SU-DHL-6 (cell line): ENCODE results near the gene SMTN.

Experiments
- H2AFZ ChIP-seq: fragments of 200-600 bp; sonication (generic); 2 replicates; pipeline ENCODE4 v1.6.1; 2014; ENCODE audit warnings: low read depth, mild to moderate bottlenecking, moderate library complexity, mixed read lengths, antibody characterized with exemption, low read length; ENCODE audit not compliant: severe bottlenecking
- H3F3A ChIP-seq: fragments of 200-600 bp; shearing (Covaris generic); 2 replicates; pipeline ENCODE4 v1.6.0; 2016; ENCODE audit warnings: antibody characterized with exemption, mild to moderate bottlenecking; ENCODE audit not compliant: insufficient read depth
- H3K27ac ChIP-seq: fragments of 200-600 bp; sonication (generic); 2 replicates; pipeline ENCODE4 v1.5.1; 2016; ENCODE audit warnings: low read depth, mild to moderate bottlenecking, low read length, moderate library complexity, mixed read lengths
- H3K27me3 ChIP-seq: fragments of 200-600 bp; sonication (generic), shearing (Covaris generic); 2 replicates; pipeline ENCODE4 v1.6.0; 2014; ENCODE audit warnings: mild to moderate bottlenecking, low read length
- H3K36me3 ChIP-seq: fragments of 200-600 bp; sonication (generic); 2 replicates; pipeline ENCODE4 v1.6.1; 2014; ENCODE audit warnings: mild to moderate bottlenecking, low read length, mixed read lengths
- H3K4me2 ChIP-seq: fragments of 300-600, 200-600 bp; shearing (Covaris generic), sonication (generic); 2 replicates; pipeline ENCODE4 v1.6.0; 2014; ENCODE audit warnings: low read length, low read depth, mild to moderate bottlenecking; ENCODE audit not compliant: poor library complexity, severe bottlenecking
- H3K4me3 ChIP-seq: fragments of 200-600 bp; sonication (generic); 2 replicates; pipeline ENCODE4 v1.5.1; 2014; ENCODE audit warnings: antibody characterized with exemption, low read length, mild to moderate bottlenecking, mixed read lengths; ENCODE audit not compliant: insufficient read depth, poor library complexity, severe bottlenecking
- H3K79me2 ChIP-seq: fragments of 200-600 bp; sonication (generic); 2 replicates; pipeline ENCODE4 v1.6.1; 2014; ENCODE audit warnings: mild to moderate bottlenecking, low read length, moderate library complexity; ENCODE audit not compliant: insufficient read depth
- H3K9ac ChIP-seq: fragments of 200-600 bp; sonication (generic); 2 replicates; pipeline ENCODE4 v1.7.0; 2014; ENCODE audit warnings: mild to moderate bottlenecking, low read length
- H3K9me2 ChIP-seq: fragments of 200-600 bp; sonication (generic); replicated peaks from 2 replicates; pipeline ENCODE4 v1.6.1; 2014; ENCODE audit warnings: low read length; ENCODE audit not compliant: insufficient read depth
- H3K9me3 ChIP-seq: fragments of 200-600 bp; sonication (generic); 2 replicates; pipeline ENCODE4 v1.6.1; 2014; ENCODE audit warnings: low read length, mixed read lengths; ENCODE audit not compliant: insufficient read depth
- H4K20me1 ChIP-seq: fragments of 200-600 bp; sonication (generic); 2 replicates; pipeline ENCODE4 v1.6.1; 2014; ENCODE audit warnings: low read depth, mild to moderate bottlenecking, antibody characterized with exemption, low read length, moderate library complexity, mixed read lengths
- CTCF ChIP-seq: fragments of 200-600 bp; sonication (generic); IDR thresholded peaks from one replicate; pipeline ENCODE4 v1.5.1; 2017; ENCODE audit warnings: antibody characterized with exemption, mild to moderate bottlenecking, low read length, moderate library complexity; ENCODE audit not compliant: insufficient read depth, poor library complexity, severe bottlenecking
- EZH2phosphoT487 ChIP-seq: fragments of 200-600 bp; sonication (generic), shearing (Covaris generic); conservative IDR thresholded peaks from 2 replicates; pipeline ENCODE4 v1.6.1; 2018; ENCODE audit warnings: mild to moderate bottlenecking, antibody characterized with exemption, low read length, moderate library complexity, mixed read lengths

Gene SMTN

GRCh38 chr22:31148488-31148887 is 67.4 kb downstream of the SMTN start:
- Histone ChIP-seq H3K4me3 (no peak overlapping the region), H3F3A (no peaks in the 10 kb centered on the region), H3K79me2 (no peaks in the 10 kb centered on the region), H3K4me2 (no peak overlapping the region), H3K9me2 (no peaks in the 10 kb centered on the region), H4K20me1 (no peaks in the 10 kb centered on the region), H3K36me3 (no peaks in the 10 kb centered on the region), H3K9me3 (no peaks in the 10 kb centered on the region), H3K27ac (no peak overlapping the region), H3K9ac (no peak overlapping the region), H2AFZ (no peak overlapping the region), H3K27me3 (no peaks in the 10 kb centered on the region)
- no peak for TF ChIP-seq EZH2phosphoT487
- no peak for TF ChIP-seq CTCF

- Histone ChIP-seq H3K9me3 (no peaks in the 10 kb centered on the region), H2AFZ (no peak overlapping the region), H3K27me3 (no peaks in the 10 kb centered on the region), H3K4me3 (no peak overlapping the region), H3K36me3 (no peaks in the 10 kb centered on the region), H3F3A (no peaks in the 10 kb centered on the region), H3K79me2 (no peaks in the 10 kb centered on the region), H4K20me1 (no peaks in the 10 kb centered on the region), H3K4me2 (no peak overlapping the region), H3K27ac (no peak overlapping the region), H3K9ac (no peak overlapping the region), H3K9me2 (no peaks in the 10 kb centered on the region)
- TF ChIP-seq EZH2phosphoT487 (no peak), CTCF (peak; percentile 52)
Measured at GRCh38 chr22:31148953-31149627, 68.0 kb downstream of the SMTN start.

GRCh38 chr22:31150615-31151014 is 69.5 kb downstream of the SMTN start:
- Histone ChIP-seq H3K9me3 (no peaks in the 10 kb centered on the region), H3K27me3 (no peaks in the 10 kb centered on the region), H3K4me2 (no peak overlapping the region), H2AFZ (no peak overlapping the region), H3K4me3 (no peak overlapping the region), H3K27ac (no peak overlapping the region), H3F3A (no peaks in the 10 kb centered on the region), H3K9ac (no peak overlapping the region), H3K79me2 (no peaks in the 10 kb centered on the region), H3K9me2 (no peaks in the 10 kb centered on the region), H4K20me1 (no peaks in the 10 kb centered on the region), H3K36me3 (no peaks in the 10 kb centered on the region)
- TF ChIP-seq EZH2phosphoT487 = no peak
- TF ChIP-seq CTCF = no peak
